GM19324 (cell line): ENCODE measurements around the gene MRAP2.
"Not testable (repeated sequence)": the region's sequence is repeated elsewhere in the genome, so short reads cannot be mapped to it uniquely, and the experiment has no call there.

Experiments used
- ATAC-seq: cut with Tn5 transposase; IDR thresholded peaks from one replicate; pipeline ENCODE4 v1.9.1; 2021; ENCODE audit warnings: mild to moderate bottlenecking, moderate library complexity; ENCODE audit not compliant: unreplicated experiment, low FRiP score

The MRAP2 gene

DNA sequence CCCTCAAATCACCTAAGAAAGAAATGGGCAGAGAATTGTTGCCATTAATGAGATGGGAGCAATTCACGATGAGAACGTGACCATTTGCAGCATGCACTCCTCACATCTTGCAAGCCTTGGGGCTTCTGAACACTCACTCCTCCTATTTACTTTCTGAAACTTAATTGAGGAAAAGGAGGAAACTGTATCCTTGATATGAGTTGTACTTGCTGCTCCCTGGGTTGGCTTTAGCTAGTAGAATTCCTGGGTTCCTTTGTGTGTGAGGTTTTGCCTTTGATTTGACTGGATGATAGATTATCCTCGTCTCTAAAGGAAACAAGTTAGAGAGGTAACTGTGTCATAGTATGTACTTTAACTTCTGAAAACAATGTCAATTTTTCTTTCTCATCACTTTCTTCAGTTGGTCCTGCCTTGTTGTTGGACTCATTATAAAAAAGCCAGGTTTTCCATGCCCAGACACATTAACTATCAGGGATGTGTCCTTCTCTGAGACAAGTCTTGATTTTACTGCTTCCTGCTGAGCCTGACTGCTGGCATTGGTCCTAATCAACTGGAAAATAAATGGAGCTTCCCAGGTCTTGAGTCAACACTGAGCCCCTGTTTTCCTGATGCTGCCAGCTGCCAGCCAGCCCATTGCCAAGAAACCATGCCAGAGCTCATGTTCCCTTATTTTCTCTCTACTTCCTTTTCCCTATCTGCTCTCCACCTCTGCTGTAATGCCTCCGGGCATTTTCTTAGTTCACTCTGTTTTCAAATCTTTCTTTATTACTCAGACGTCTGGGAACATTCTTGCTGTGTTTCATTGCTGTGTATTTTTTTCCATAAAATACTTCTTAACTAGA, 6.0 kb upstream of the MRAP2 start:
- no peak for ATAC-seq

DNA sequence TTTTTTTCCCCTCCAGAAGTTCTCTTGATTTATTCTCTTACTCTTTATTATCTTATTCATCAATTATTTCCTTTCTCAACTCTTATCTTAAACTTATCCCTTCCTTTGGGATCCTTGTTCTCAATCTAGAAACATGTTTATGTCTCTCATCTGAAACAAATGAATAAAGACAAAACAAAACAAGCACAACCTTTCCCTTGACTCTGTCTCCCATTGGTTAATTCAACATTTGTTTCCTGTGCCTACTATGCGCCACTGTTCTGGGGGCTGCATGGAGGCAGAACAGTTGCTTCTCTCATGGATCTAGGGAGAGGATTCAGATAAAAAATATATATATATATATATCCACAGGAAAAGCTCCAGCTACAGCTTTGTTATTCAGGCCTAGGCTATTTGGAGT, 5.2 kb upstream of the MRAP2 start:
- ATAC-seq = no peak

DNA sequence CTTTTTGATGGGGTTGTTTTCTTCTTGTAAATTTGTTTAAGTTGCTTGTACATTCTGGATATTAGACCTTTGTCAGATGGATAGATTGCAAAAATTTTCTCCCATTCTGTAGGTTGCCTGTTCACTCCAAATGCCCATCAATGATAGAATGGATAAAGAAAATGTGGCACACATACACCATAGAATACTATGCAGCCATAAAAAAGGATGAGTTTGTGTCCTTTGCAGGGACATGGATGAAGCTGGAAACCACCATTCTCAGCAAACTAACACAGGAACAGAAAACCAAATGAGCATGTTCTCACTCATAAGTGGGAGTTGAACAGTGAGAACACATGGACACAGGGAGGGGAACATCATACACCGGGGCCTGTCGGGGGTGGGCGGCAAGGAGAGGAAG, 1.6 kb upstream of the MRAP2 start:
- ATAC-seq = not testable (repeated sequence)

DNA sequence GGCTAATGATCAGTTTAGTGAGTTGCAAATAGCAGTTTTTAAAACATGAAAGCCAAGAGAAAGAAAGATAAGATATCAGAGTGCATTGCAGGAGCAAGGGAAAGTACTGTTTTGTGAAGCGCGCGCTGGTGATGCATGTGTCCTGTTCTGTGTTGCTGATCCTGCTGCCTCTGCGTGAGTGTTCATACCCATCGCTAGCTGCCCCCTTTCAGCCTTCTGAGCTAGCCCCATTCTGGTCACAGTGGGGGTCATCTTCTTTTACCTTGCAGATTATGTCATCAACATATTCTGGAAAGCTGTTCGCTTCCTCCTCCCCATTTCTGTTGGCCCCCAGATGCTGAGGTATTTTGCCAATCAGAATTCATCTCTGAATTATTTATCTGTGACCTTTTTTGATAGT, 1.9 kb downstream of the MRAP2 start:
- no peak for ATAC-seq

DNA sequence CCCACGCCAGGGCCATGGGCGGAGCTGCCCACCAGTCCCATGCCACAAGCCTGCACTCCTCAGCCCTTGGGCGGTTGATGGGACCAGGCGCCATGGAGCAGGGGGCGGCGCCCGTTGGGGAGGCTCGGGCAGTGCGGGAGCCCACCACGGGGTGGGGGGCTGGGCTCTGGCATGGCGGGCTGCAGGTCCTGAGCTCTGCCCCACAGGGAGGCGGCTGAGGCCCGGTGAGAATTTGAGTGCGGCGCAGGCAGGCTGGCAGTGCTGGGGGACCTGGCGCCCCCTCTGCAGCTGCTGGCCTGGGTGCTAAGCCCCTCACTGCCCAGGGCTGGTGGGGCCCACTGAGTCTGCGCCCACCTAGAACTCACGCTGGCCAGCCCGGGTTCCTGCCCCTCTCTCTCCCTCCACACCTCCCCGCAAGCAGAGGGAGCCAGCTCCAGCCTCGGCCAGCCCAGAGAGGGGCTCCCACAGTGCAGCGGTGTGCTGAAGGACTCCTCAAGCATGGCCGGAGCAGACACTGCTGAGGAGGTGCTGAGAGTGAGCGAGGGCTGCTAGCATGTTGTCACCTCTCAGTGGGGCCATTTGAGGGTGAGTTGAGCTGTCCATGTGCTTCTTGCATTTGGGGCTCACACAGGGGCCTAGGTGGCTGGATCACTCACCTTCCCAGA, 4.0 kb downstream of the MRAP2 start:
- no peak for ATAC-seq

DNA sequence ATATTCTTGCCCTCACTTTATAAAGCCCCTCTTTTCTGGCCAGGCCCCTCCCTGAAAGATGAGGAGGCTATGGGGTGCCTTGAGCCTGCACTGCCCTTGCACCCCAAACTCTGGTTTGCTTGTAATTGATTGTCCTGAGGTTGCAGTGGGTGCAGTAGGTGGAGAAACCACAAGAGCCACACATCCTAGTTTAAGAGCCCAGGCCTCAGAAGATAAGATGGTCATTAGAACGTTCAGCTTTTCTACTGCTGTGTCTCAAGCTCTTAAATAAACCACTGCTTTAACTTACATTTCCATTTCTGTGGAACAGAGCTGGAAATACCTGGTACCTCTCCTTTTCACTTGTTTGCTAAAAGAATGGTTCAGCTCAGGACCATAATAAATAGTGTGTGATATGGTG, 9.0 kb downstream of the MRAP2 start:
- no peak for ATAC-seq

DNA sequence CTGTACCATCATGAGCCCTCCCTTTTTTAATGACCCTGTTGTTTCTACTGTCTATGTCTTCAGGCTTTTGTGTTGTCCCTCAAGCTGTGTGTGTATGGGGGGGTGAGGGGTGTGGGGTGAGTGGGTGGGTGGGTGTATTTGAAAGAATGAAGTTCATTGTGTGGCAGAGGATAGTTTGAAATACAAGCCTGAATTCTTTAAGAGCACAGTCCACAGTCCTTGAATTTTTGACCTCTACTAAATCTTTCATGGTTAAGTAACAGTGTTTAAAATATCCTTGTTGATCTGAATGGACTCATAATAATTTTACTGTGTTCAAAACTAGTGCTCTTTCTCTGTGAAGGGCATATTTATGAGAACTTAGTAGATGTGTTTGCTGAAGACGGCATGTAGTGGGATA, 10.0 kb downstream of the MRAP2 start:
- no peak for ATAC-seq

DNA sequence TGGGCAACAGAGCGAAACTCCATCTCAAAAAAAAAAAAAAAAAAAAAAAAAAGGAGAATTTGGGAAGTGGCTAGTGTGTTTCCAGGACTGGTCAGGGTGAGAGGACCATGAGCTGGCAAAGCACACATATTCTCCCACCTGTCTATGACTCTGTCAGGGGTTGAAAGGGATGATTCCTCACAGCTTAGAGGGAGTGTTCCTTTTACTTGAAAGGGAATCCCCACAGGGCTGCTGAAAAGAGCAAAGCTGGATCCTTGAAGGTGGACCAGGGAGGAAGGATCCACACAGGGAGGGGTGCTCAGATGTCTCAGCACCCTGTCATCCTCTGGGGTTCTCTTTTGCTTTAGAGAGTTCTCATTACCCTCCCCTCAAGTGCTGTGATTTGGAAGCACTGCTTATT, 13.2 kb downstream of the MRAP2 start:
- ATAC-seq = no peak

DNA sequence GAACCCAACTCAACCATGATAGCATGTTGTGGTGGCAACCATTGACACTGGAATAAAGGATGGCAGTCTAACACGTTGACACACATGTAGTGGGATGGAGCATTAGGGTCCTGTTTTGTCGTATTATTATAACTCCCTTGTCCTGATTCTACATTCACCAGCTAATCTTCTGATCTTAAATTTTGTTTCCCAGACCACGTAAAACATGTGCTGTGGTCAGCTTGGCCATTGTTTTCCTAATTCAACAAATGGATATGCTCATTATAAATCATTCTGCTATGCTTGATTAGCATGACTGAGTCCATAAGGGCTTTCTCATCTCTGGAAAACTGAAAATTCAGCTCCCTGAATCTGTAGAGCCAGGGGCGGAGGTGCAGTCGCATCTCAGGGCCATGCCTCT, 15.0 kb downstream of the MRAP2 start:
- ATAC-seq = no peak

DNA sequence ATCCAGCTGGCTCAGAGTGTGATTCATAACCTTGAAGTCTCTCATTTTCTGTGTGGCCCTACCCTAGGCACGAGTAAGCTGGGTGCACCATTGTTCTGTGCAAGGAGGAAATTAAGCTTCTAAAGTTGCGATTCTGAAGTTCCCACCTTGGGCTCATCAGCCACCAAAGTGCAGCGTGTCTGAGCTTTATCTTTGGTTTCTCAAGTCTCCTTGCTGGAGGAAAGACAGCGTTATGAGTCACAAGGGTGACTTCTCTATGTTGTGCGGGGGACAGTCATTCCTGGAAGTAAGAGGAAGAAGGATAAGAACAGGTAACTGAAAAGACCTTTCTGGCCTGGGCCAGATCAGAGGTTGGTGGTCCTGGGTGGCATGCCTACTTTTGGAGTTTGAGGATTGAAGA, 16.8 kb downstream of the MRAP2 start:
- ATAC-seq = no peak

DNA sequence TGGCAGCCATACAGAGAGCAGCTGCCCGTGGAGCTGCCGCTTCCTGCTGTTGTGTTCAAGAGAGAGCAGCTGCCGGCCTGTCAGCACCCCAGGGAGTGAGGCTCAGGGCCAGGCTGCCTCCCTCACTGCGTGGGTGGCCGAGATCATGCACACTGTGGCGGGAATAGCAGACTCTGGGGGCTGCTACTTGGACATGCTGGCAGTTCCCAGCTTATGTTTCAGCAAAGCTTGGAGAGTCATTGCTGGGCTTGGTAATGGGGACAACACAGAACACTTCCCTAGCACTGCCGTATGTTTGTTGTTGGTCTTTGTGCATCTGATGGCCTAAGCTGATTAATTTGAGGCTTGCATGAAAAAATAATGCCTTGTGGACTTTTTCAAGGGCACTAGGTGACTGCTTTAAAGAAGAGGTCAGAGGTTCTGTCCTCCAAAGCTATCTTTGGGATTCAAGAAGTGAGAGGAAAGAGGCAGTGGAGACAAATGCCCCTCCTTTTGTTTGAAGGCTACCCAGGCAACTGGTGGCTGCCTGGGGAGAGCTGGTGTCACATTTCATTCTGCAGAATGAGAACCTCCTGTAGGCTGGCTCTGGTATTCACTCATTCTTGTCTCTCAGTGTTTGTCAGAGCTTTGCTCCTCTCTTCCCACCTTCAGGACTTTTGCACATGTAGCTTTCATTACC, 18.8 kb downstream of the MRAP2 start:
- ATAC-seq = no peak

DNA sequence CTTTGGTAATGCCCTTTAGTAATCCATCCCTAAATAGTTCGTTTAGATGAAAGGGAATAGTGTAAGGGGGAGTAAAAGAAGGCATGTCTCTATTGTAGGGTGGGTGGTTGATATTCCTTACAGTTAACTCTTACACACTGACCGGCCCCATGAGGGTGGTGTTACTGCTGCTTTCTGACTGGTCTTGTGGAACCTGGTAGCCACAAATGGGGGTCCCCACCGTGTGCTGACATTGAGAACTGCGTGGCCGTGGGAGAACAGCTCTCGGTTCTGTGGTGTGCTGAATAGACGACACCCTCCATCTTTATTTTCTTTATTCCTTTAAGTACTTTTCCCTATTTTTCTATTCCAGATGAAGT, 19.3 kb downstream of the MRAP2 start:
- no peak for ATAC-seq

DNA sequence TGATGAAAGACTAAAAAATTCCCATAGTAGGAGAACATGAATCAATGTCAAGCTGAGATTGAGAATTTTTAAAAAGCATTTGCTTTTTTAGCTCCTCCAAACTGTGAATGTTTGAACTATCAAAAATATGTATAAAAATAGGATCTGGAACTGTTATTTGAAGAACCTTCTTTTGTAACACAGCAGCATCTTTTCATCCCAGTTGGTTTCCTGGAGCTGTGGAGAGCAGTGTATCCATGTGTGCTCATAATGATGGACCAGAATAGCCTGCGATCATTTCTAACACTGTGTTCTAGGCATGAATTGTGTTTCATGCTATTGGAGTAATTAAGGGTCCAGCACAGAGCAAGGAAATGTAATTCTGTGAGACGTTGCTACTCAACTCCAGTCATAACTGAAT, 22.1 kb downstream of the MRAP2 start:
- no peak for ATAC-seq

DNA sequence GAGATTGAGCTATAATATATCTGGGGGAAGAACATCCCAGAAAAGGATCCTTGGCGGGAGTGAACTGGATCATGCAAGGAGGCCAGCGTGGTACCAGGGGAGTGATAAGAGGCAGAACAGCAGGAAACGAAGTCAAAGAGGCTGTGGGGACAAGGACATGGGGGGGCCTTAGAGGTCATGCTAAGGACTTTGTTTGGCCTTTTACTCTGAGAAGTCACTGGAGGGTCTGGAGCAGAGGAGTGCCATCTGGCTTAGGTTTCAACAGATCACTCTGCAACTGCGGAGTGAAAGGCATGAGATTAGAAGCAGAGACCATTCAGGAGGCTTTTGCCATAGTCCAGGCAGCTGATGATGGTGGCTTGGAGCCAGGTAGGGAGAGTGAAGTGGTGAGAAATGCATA, 24.3 kb downstream of the MRAP2 start:
- no peak for ATAC-seq

DNA sequence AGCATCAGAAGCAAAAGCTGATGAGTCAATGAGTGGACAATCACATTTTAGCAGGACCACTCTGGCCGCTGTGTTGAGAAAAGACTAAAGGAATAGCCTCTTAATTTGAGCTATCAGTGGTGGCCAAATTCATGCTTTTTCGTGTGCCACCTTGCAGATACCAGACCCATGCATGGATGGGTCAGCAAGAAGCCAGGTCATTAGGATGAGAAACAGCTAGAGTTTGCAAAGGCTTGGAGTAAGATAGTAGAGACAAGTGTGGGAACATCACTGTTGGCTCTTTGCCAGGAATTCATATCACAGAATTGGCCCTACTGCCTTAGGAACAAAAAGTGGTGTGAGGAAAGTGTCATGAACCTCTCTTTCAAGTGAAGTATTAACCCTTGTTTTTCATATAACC, 25.5 kb downstream of the MRAP2 start:
- ATAC-seq = no peak

DNA sequence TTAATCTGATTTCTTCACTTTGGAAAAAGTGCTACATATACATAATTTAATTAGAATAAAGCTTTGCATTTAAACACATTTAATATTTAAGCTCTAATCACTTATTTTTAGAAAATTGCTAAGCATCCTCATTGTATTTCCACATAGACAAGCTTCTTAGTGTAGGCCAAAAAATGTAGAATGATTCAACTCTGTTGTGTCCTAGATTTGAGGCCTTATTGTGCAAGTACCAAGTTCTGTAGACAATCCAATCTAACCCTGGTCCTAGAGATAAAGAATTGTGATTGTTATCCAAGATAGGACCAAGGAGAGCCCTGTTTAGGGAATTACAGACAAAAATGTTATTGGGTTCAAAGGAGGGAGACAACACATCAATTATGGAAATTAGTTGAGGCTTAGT, 27.6 kb downstream of the MRAP2 start:
- no peak for ATAC-seq

DNA sequence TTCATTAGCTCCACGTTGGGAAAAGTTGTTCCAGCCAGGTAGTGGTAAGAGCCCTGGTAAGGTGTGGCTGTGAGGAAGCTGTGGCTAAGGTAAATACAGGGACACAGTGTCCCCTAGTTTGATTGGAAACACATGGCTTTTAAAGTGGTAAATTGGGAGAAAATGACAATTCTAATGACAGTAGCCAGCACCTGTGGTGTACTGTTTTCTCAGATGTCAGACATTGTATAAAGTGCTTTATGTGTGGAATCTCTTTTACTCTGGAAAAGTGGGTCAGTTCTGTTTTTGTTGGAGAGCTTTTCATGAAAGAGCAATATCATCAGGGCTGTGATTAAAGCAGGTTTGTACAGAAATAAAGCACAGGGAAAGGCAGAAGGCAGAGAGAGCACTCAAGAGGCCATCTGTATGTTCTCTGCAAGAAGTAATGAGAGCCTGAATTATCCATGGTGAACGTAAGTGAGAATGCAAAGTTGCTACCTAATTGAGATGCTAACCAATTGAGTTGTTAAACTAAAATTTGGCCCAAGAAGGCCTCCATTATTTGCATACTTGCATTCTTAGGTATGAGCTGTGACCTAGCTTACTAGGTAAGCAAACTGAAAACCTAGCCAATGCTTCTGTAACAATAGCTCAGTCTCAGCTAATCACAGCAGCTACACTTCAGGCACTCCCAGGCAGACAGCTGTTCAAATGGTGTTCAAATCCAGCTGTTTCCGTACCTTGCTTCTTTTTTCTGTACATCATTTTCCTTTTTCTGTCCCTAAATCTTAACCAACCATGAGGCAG, 28.2 kb downstream of the MRAP2 start:
- no peak for ATAC-seq

DNA sequence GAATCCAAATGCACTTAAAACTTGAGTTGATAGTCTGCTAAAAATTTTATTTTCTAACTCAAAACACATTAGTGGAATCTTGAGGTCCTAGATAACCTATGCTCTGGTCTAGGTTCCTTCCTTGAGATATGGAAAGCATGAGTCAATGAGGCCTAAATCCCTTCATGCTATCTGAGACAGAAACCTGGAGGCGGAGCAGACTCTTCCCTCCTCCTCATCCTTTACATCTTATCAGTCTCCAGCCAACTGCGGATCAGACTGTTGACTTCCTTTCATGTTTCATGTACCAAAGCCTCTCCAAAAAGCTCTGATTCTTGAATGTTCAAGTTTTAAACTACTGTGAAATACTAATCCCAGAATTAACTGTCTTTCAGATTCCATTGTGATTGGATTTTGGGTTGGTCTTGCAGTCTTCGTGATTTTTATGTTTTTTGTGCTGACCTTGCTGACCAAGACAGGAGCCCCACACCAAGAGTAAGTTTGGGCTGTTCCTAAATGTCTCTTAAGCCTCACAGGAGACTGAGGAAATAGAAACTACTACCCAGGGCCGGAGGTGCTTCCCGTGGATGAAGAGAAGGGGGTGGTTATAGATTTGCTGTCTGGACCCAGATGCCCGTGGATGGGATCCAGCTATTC, 29.1 kb downstream of the MRAP2 start:
- no peak for ATAC-seq

DNA sequence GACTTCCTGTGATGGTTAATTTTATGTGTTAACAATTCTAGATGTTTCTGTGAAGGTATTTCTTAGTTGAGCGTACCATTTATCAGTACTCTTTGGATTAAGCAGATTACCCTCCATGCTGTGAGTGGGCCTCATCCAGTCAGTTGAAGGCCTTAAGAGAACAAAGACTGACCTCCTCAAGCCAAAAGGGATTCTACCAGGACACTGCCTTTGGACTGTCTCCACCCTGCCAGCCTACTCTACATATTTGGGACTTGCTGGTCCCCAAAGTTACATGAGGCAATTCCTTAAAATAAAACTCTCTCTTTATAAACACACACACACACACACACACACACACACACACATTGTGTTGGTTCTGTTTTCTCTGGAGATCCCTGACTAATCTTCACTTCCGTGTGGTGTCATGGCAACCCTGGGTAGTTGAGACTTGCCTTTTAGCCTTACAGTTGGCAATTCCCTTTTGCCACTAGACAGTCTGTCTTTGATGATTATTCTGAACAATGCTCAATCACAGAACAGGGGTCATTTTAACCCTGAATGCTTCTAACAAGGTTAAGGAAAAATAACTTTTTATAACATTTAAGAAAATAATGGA, 32.2 kb downstream of the MRAP2 start:
- no peak for ATAC-seq

DNA sequence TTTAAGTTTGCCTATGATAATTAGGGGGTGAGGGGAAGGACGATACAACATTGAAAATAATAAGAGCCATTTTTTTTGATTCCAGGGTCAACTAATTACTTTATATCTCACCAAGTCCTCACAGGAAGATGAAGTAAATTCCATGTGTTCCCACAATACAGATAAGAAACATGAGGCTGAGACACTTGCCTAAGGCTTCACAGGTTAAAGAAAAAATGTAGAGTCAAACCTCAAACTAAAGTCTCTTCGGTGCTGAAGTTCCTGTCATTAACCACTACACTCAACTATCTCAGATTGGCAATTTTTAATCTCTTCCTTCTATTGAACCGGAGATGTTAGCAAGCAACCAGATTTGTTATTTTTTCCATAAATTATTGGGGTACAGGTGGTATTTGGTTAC, 33.0 kb downstream of the MRAP2 start:
- ATAC-seq = no peak
